GM19438 (cell line): Measurements from ENCODE around the gene PLTP.

Experiments used
- ATAC-seq: cut with Tn5 transposase; IDR thresholded peaks from one replicate; pipeline ENCODE4 v1.9.1; 2021; ENCODE audit warnings: low read depth; ENCODE audit not compliant: unreplicated experiment

PLTP gene

GRCh38 chr20:45921337-45922189 lies 9.6 kb upstream of the PLTP start:
- no peak for ATAC-seq

- no peak for ATAC-seq
Observed at GRCh38 chr20:45920462-45921336, 8.7 kb upstream of the PLTP start.

GRCh38 chr20:45919542-45920399 lies 7.8 kb upstream of the PLTP start:
- ATAC-seq: no peak

GRCh38 chr20:45918779-45919537 lies 7.0 kb upstream of the PLTP start:
- no peak for ATAC-seq

GRCh38 chr20:45918182-45918737 lies 6.3 kb upstream of the PLTP start:
- ATAC-seq: no peak

- no peak for ATAC-seq
Observed at GRCh38 chr20:45917790-45918141, 5.8 kb upstream of the PLTP start.

- ATAC-seq: no peak
Observed at GRCh38 chr20:45913116-45913515, 1.2 kb upstream of the PLTP start.

GRCh38 chr20:45912344-45912682 lies 358 bp upstream of the PLTP start:
- no peak for ATAC-seq

GRCh38 chr20:45910670-45911485 lies 1.1 kb downstream of the PLTP start:
- ATAC-seq: peak; percentile 92

- ATAC-seq: no peak
Observed at GRCh38 chr20:45909817-45910669, 1.9 kb downstream of the PLTP start.

- ATAC-seq: no peak
Observed at GRCh38 chr20:45909336-45909808, 2.6 kb downstream of the PLTP start.

GRCh38 chr20:45908084-45908483 lies 3.9 kb downstream of the PLTP start:
- ATAC-seq: no peak

GRCh38 chr20:45907219-45907948 lies 4.6 kb downstream of the PLTP start:
- no peak for ATAC-seq

GRCh38 chr20:45905505-45906079 lies 6.4 kb downstream of the PLTP start:
- ATAC-seq: no peak

- ATAC-seq: no peak
Observed at GRCh38 chr20:45904583-45905504, 7.1 kb downstream of the PLTP start.

GRCh38 chr20:45902199-45902701 lies 9.7 kb downstream of the PLTP start:
- no peak for ATAC-seq
